Glomerular visceral epithelial cell (primary cell): ENCODE data around the gene NIPAL3.

Experiments
- DNase-seq: peaks from one replicate; pipeline ENCODE4 v3.0.0-alpha.2; 2016; ENCODE audit errors: extremely low spot score

Gene NIPAL3

GRCh38 chr1:24415334-24415909 lies at the start of gene NIPAL3:
Gene NIPAL3 (plus strand): TSS chr1:24415802. CDS start chr1:24419548, 3,746 bp downstream.
- DNase-seq: peak; percentile 99

- no peak for DNase-seq
These were observed 48.9 kb upstream of the NIPAL3 start for GRCh38 chr1:24366707-24367106.

GRCh38 chr1:24369199-24369598 lies 46.4 kb upstream of the NIPAL3 start:
- no peak for DNase-seq

- no peak for DNase-seq
These were observed 45.8 kb upstream of the NIPAL3 start for GRCh38 chr1:24369801-24370200.

- DNase-seq: no peak
These were observed 42.6 kb upstream of the NIPAL3 start for GRCh38 chr1:24373044-24373443.

- DNase-seq: no peak
These were observed 41.9 kb upstream of the NIPAL3 start for GRCh38 chr1:24373710-24374109.

GRCh38 chr1:24374891-24375786 lies 40.5 kb upstream of the NIPAL3 start:
- DNase-seq: no peak

GRCh38 chr1:24379733-24380315 lies 35.8 kb upstream of the NIPAL3 start:
- DNase-seq: no peak

- DNase-seq: no peak
These were observed 35.1 kb upstream of the NIPAL3 start for GRCh38 chr1:24380508-24380907.

GRCh38 chr1:24381256-24381655 lies 34.3 kb upstream of the NIPAL3 start:
- no peak for DNase-seq

GRCh38 chr1:24382165-24382577 lies 33.4 kb upstream of the NIPAL3 start:
- DNase-seq: no peak

GRCh38 chr1:24383381-24383940 lies 32.1 kb upstream of the NIPAL3 start:
- no peak for DNase-seq

- DNase-seq: no peak
These were observed 31.1 kb upstream of the NIPAL3 start for GRCh38 chr1:24384251-24385090.

- peak; percentile 54 for DNase-seq
These were observed 30.3 kb upstream of the NIPAL3 start for GRCh38 chr1:24385160-24385940.

- no peak for DNase-seq
These were observed 29.4 kb upstream of the NIPAL3 start for GRCh38 chr1:24386241-24386640.

- DNase-seq: no peak
These were observed 28.7 kb upstream of the NIPAL3 start for GRCh38 chr1:24386931-24387330.

- no peak for DNase-seq
These were observed 27.9 kb upstream of the NIPAL3 start for GRCh38 chr1:24387636-24388175.

GRCh38 chr1:24388331-24388885 lies 27.2 kb upstream of the NIPAL3 start:
- no peak for DNase-seq

GRCh38 chr1:24389231-24389678 lies 26.3 kb upstream of the NIPAL3 start:
- no peak for DNase-seq
